ENCODE results near the gene IFNL3.

Gene IFNL3

DNA sequence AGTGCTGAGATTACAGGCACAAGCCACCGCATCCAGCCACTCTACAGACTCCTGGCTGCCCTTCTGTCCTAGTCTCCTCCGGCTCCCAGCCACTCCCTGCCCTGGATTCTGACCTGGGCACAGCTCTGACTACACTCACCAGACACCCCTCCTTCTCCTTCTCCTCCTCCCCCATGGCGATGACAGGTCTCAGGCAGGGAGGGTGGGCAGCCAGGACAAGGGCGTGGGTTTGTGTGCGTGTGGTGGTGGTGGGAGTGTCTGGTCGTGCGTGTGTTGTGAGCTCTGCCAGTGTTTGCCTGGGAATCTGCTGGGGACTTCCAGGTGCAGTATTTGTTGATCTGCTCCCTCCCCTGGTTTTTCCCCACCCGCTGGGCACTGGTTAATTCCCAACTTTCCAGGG is 51.0 kb downstream of the IFNL3 start:
- H3K27me3 ChIP-seq (ENCODE audit: insufficient read depth, poor library complexity, severe bottlenecking): peaks cover 44% of the 10 kb centered on the region
- TF ChIP-seq GABPA (IDR thresholded peaks at IDR 0.05; ENCODE audit: low read depth) (no peak), CTCF (IDR thresholded peaks at IDR 0.05; ENCODE audit: insufficient read depth, low read length) (no peak)
- no peak overlapping the region for H3K4me3 ChIP-seq (replicated peaks; ENCODE audit: insufficient read depth, low read length)
- no peak overlapping the region for H3K27ac ChIP-seq (replicated peaks)
- no peak for DNase-seq (ENCODE audit: low read depth in 1 of 2, low spot score in 1 of 2)

Measured in HL-60 (cell line).